Kidney glomerular epithelial cell (primary cell): Measurements from ENCODE around the gene KCNK17.

Experiments used
- DNase-seq: peaks from one replicate; lab custom pipeline; 2025; lab: John Stamatoyannopoulos, UW

The KCNK17 gene

GRCh38 chr6:39335780-39336545, 21.7 kb upstream of the KCNK17 start:
- no peak for DNase-seq

- DNase-seq, result no peak
Observed at GRCh38 chr6:39333644-39334438, 19.6 kb upstream of the KCNK17 start.

GRCh38 chr6:39330476-39330875, 16.3 kb upstream of the KCNK17 start:
- no peak for DNase-seq

- no peak for DNase-seq
Observed at GRCh38 chr6:39330057-39330456, 15.8 kb upstream of the KCNK17 start.

- DNase-seq, result no peak
Observed at GRCh38 chr6:39328066-39328465, 13.8 kb upstream of the KCNK17 start.

- no peak for DNase-seq
Observed at GRCh38 chr6:39327507-39327906, 13.3 kb upstream of the KCNK17 start.

- no peak for DNase-seq
Observed at GRCh38 chr6:39322306-39322850, 8.2 kb upstream of the KCNK17 start, which contains the start of gene KCNK16. KCNK16 (minus strand) TSS chr6:39322702; CDS start chr6:39322540, 162 bp downstream.

- DNase-seq, result no peak
Observed at GRCh38 chr6:39321761-39322160, 7.5 kb upstream of the KCNK17 start.

GRCh38 chr6:39320363-39320984, 6.3 kb upstream of the KCNK17 start:
- DNase-seq, result no peak

- DNase-seq, result no peak
Observed at GRCh38 chr6:39319621-39320362, 5.6 kb upstream of the KCNK17 start.

GRCh38 chr6:39317256-39317655, 3.0 kb upstream of the KCNK17 start:
- DNase-seq, result no peak

GRCh38 chr6:39313526-39314272, 520 bp downstream of the KCNK17 start:
- no peak for DNase-seq

GRCh38 chr6:39312912-39313525, 1.2 kb downstream of the KCNK17 start:
- DNase-seq, result no peak

- DNase-seq, result no peak
Observed at GRCh38 chr6:39310542-39310941, 3.7 kb downstream of the KCNK17 start.

- DNase-seq, result peak; percentile 56
Observed at GRCh38 chr6:39309942-39310531, 4.2 kb downstream of the KCNK17 start.

- DNase-seq, result no peak
Observed at GRCh38 chr6:39307462-39307861, 6.8 kb downstream of the KCNK17 start.

GRCh38 chr6:39304951-39305350, 9.3 kb downstream of the KCNK17 start:
- no peak for DNase-seq

GRCh38 chr6:39303425-39304153, 10.6 kb downstream of the KCNK17 start:
- no peak for DNase-seq

- peak; percentile 29 for DNase-seq
Observed at GRCh38 chr6:39302669-39303424, 11.4 kb downstream of the KCNK17 start.
